ENCODE measurements around the gene TMEM176A.

- no peak for TF ChIP-seq POLR2AphosphoS5 (IDR thresholded peaks at IDR 0.05; ENCODE audit: borderline replicate concordance, low read depth, low read length)
- no peak for TF ChIP-seq EZH2 (IDR thresholded peaks at IDR 0.05)
These were observed 46.6 kb upstream of the TMEM176A start for GRCh38 chr7:150753826-150754603.
